HepG2 (cell line): ENCODE measurements around the gene KISS1.

Source experiments
- EHMT2 ChIP-seq: fragments of 200-600 bp; sonication (generic); IDR thresholded peaks from 2 replicates; pipeline ENCODE4 v1.7.0; 2017; ENCODE audit warnings: antibody characterized with exemption, low read depth, low read length, borderline replicate concordance
- EZH2 ChIP-seq: conservative IDR thresholded peaks from 2 replicates; pipeline ENCODE4 v1.6.1; 2012; ENCODE audit warnings: mild to moderate bottlenecking, low read depth, low read length, moderate library complexity
- GLI4 ChIP-seq: sonication (generic); formaldehyde crosslinking; IDR thresholded peaks from 2 replicates; pipeline ENCODE4 v1.5.1; 2020; ENCODE audit warnings: missing genetic modification reagents, mild to moderate bottlenecking, moderate library complexity, borderline replicate concordance
- JUND ChIP-seq: sonication (generic); formaldehyde crosslinking; IDR thresholded peaks from 2 replicates; pipeline ENCODE4 v1.8.0; 2022; ENCODE audit warnings: mild to moderate bottlenecking, missing genetic modification reagents
- MLX ChIP-seq: IDR thresholded peaks from 2 replicates; pipeline ENCODE4 v1.6.1; 2016
- MYC ChIP-seq: sonication (generic); formaldehyde crosslinking; IDR thresholded peaks from 2 replicates; pipeline ENCODE4 v1.9.0; 2021; ENCODE audit warnings: missing genetic modification reagents, borderline replicate concordance
- NR2C2 ChIP-seq: sonication (generic); formaldehyde crosslinking; IDR thresholded peaks from 2 replicates; pipeline ENCODE4 v1.4.0; 2020; ENCODE audit warnings: missing genetic modification reagents, mild to moderate bottlenecking, moderate library complexity, borderline replicate concordance
- PBX3 ChIP-seq: sonication (generic); formaldehyde crosslinking; IDR thresholded peaks from 2 replicates; pipeline ENCODE4 v1.8.1; 2023; ENCODE audit warnings: missing genetic modification reagents, inconsistent platforms, borderline replicate concordance
- ZNF496 ChIP-seq: sonication (generic); formaldehyde crosslinking; IDR thresholded peaks from 2 replicates; pipeline ENCODE4 v1.8.1; 2023; ENCODE audit warnings: mild to moderate bottlenecking, moderate library complexity, missing genetic modification reagents; ENCODE audit not compliant: insufficient replicate concordance
- ZNF775 ChIP-seq: sonication (generic); formaldehyde crosslinking; IDR thresholded peaks from 2 replicates; pipeline ENCODE4 v1.4.0; 2020; ENCODE audit warnings: missing genetic modification reagents, mild to moderate bottlenecking, moderate library complexity, borderline replicate concordance

- TF ChIP-seq NR2C2 (no peak), EZH2 (no peak), EHMT2 (no peak), ZNF496 (CRISPR knock-in tag) (no peak), JUND (CRISPR knock-in tag) (no peak), ZNF775 (CRISPR knock-in tag) (no peak), GLI4 (CRISPR knock-in tag) (no peak), MLX (CRISPR knock-in tag) (no peak), PBX3 (CRISPR knock-in tag) (no peak), MYC (no peak)
Observed at GRCh38 chr1:204222764-204223055, 26.4 kb upstream of the KISS1 start.
